H9 (cell line): Measurements from ENCODE around the gene IL33. TPM values are rescaled to one million over a fixed set of nuclear protein-coding genes. Genes with fewer than 3 reads are reported as not detected.

Experiments
- DNase-seq: peaks from one replicate; pipeline ENCODE4 v3.0.0-alpha.2; 2017
- H2AFZ ChIP-seq: one replicate; pipeline ENCODE4 v1.6.1; 2013; ENCODE audit warnings: mild to moderate bottlenecking, low read length, control low read depth, moderate library complexity
- H2AK5ac ChIP-seq: 2 replicates; pipeline ENCODE4 v1.6.1; 2013; ENCODE audit warnings: low read length, control low read depth, mixed read lengths; ENCODE audit not compliant: insufficient read length
- H2BK120ac ChIP-seq: one replicate; pipeline ENCODE4 v1.6.1; 2013; ENCODE audit warnings: low read depth, mild to moderate bottlenecking, low read length, control low read depth, inconsistent platforms; ENCODE audit not compliant: poor library complexity, severe bottlenecking
- H2BK12ac ChIP-seq: 2 replicates; pipeline ENCODE4 v1.6.1; 2013; ENCODE audit warnings: low read length, control low read depth, mixed read lengths, low read depth; ENCODE audit not compliant: insufficient read length
- H2BK15ac ChIP-seq: 2 replicates; pipeline ENCODE4 v1.6.1; 2013; ENCODE audit warnings: low read depth, low read length, control low read depth
- H2BK20ac ChIP-seq: one replicate; pipeline ENCODE4 v1.6.1; 2013; ENCODE audit warnings: low read depth, mild to moderate bottlenecking, low read length, control low read depth, inconsistent platforms; ENCODE audit not compliant: poor library complexity, severe bottlenecking
- H2BK5ac ChIP-seq: 2 replicates; pipeline ENCODE4 v1.6.1; 2013; ENCODE audit warnings: low read length, control low read depth, mixed read lengths; ENCODE audit not compliant: insufficient read length
- H3K14ac ChIP-seq: 2 replicates; pipeline ENCODE4 v1.6.1; 2013; ENCODE audit warnings: low read length, control low read depth; ENCODE audit not compliant: insufficient read depth
- H3K18ac ChIP-seq: 2 replicates; pipeline ENCODE4 v1.6.1; 2013; ENCODE audit warnings: low read depth, mild to moderate bottlenecking, mixed read lengths, low read length, control low read depth; ENCODE audit not compliant: insufficient read length
- H3K23ac ChIP-seq: 2 replicates; pipeline ENCODE4 v1.6.1; 2013; ENCODE audit warnings: low read length, control low read depth, mixed read lengths, low read depth; ENCODE audit not compliant: insufficient read length
- H3K23me2 ChIP-seq: 2 replicates; pipeline ENCODE4 v1.6.1; 2013; ENCODE audit warnings: low read depth, mild to moderate bottlenecking, mixed read lengths, low read length, control low read depth; ENCODE audit not compliant: insufficient read length, poor library complexity, severe bottlenecking
- H3K27ac ChIP-seq: 2 replicates; pipeline ENCODE4 v1.5.1; 2013; ENCODE audit warnings: low read length, control low read depth, mixed read lengths, low read depth; ENCODE audit not compliant: insufficient read length
- H3K27me3 ChIP-seq: 2 replicates; pipeline ENCODE4 v1.6.1; 2013; ENCODE audit warnings: low read length, control low read depth, inconsistent platforms; ENCODE audit not compliant: insufficient read depth
- H3K4ac ChIP-seq: 2 replicates; pipeline ENCODE4 v1.6.1; 2013; ENCODE audit warnings: low read depth, mild to moderate bottlenecking, control low read depth, inconsistent platforms, low read length, moderate library complexity
- H3K4me1 ChIP-seq: 2 replicates; pipeline ENCODE4 v1.6.1; 2013; ENCODE audit warnings: low read length, control low read depth, inconsistent platforms; ENCODE audit not compliant: insufficient read depth
- H3K4me2 ChIP-seq: 2 replicates; pipeline ENCODE4 v1.6.1; 2013; ENCODE audit warnings: low read length, control low read depth, mixed read lengths; ENCODE audit not compliant: insufficient read length, insufficient read depth
- H3K56ac ChIP-seq: 2 replicates; pipeline ENCODE4 v1.6.1; 2013; ENCODE audit warnings: low read depth, mild to moderate bottlenecking, mixed read lengths, low read length, control low read depth; ENCODE audit not compliant: insufficient read length
- H3K79me1 ChIP-seq: 2 replicates; pipeline ENCODE4 v1.6.1; 2013; ENCODE audit warnings: low read depth, mild to moderate bottlenecking, moderate library complexity, low read length, control low read depth, inconsistent platforms; ENCODE audit not compliant: insufficient read depth, poor library complexity, severe bottlenecking
- H3K79me2 ChIP-seq: 2 replicates; pipeline ENCODE4 v1.6.1; 2013; ENCODE audit warnings: low read length, control low read depth, inconsistent platforms; ENCODE audit not compliant: insufficient read depth
- H3K9ac ChIP-seq: 2 replicates; pipeline ENCODE4 v1.6.1; 2013; ENCODE audit warnings: low read length, control low read depth, mixed read lengths; ENCODE audit not compliant: insufficient read length; ENCODE audit errors: extremely low read depth
- H3K9me3 ChIP-seq: one replicate; pipeline ENCODE4 v1.6.1; 2013; ENCODE audit warnings: low read depth, low read length, inconsistent platforms; ENCODE audit not compliant: control insufficient read depth
- H3T11ph ChIP-seq: one replicate; pipeline ENCODE4 v1.6.1; 2013; ENCODE audit warnings: mild to moderate bottlenecking, low read length, control low read depth, inconsistent platforms
- H4K20me1 ChIP-seq: one replicate; pipeline ENCODE4 v1.6.1; 2013; ENCODE audit not compliant: control insufficient read depth, insufficient read length, insufficient read depth
- H4K5ac ChIP-seq: 2 replicates; pipeline ENCODE4 v1.6.1; 2013; ENCODE audit warnings: low read depth, mild to moderate bottlenecking, mixed read lengths, low read length, control low read depth; ENCODE audit not compliant: insufficient read length
- H4K8ac ChIP-seq: replicated peaks from 2 replicates; pipeline ENCODE4 v1.6.1; 2013; ENCODE audit warnings: low read length, control low read depth, mixed read lengths, low read depth; ENCODE audit not compliant: insufficient read length
- H4K91ac ChIP-seq: 2 replicates; pipeline ENCODE4 v1.6.1; 2013; ENCODE audit warnings: low read depth, mild to moderate bottlenecking, moderate library complexity, mixed read lengths, low read length, control low read depth; ENCODE audit not compliant: insufficient read length
- H3K27ac Mint-ChIP-seq, 3 experiments: 2 replicates in 2 of 3; 3 replicates in 1 of 3; pipeline ENCODE4 v1.8.0; 2020 to 2021; ENCODE audit warnings: mixed read lengths in 3 of 3, mild to moderate bottlenecking in 1 of 3, moderate library complexity in 1 of 3
- H3K27me3 Mint-ChIP-seq: 2 replicates; pipeline ENCODE4 v1.8.0; 2021; ENCODE audit warnings: low read depth, mild to moderate bottlenecking, moderate library complexity, mixed read lengths
- H3K36me3 Mint-ChIP-seq, 3 experiments: 2 replicates in 2 of 3; 3 replicates in 1 of 3; pipeline ENCODE4 v1.8.0; 2020 to 2021; ENCODE audit warnings: low read depth in 3 of 3, mixed read lengths in 3 of 3; ENCODE audit not compliant: insufficient read depth in 1 of 3
- H3K4me1 Mint-ChIP-seq, 2 experiments: 2 replicates each; pipeline ENCODE4 v1.8.0; 2020; ENCODE audit warnings: mixed read lengths in 2 of 2
- H3K4me3 Mint-ChIP-seq, 2 experiments: 2 replicates in 1 of 2; 3 replicates in 1 of 2; pipeline ENCODE4 v1.8.0; 2020 to 2021; ENCODE audit warnings: mild to moderate bottlenecking in 2 of 2, mixed read lengths in 2 of 2, moderate library complexity in 1 of 2
- H3K9me3 Mint-ChIP-seq, 2 experiments: 2 replicates in 1 of 2; 3 replicates in 1 of 2; pipeline ENCODE4 v1.8.0; 2020; ENCODE audit warnings: mild to moderate bottlenecking in 2 of 2, mixed read lengths in 2 of 2, moderate library complexity in 1 of 2
- CTCF ChIP-seq: fragments of 200-600 bp; sonication (generic); conservative IDR thresholded peaks from 3 replicates; pipeline ENCODE4 v1.8.0; 2021; ENCODE audit warnings: antibody characterized with exemption, mild to moderate bottlenecking
- WGBS: extraction: QIAGEN DNeasy Blood & Tissue Kit; methylation state at CpG from one replicate; pipeline ENCODE4 v1.1.7; 2013; ENCODE audit warnings: missing lambda C conversion rate, low lambda C conversion rate, mixed read lengths; ENCODE audit not compliant: insufficient read length; ENCODE audit errors: extremely low coverage; 5-methylcytosine and 5-hydroxymethylcytosine counted together
- total RNA-seq: library from RNA; stranded (reverse); gene quantifications from 2 replicates; pipeline ENCODE4 v1.2.1, GENCODE V29; 2021

Gene IL33
- total RNA-seq, 1 experiment from 2014 or later = not detected

- Mint-ChIP-seq H3K9me3 (peaks cover 25 to 27% of the 10 kb centered on the region in 2 experiments), H3K4me3 (no peak overlapping the region), H3K36me3 (peaks cover 3 to 18% (median 17%) of the 10 kb centered on the region in 3 experiments; a peak in 5 of 7 replicates), H3K27me3 (no peaks in the 10 kb centered on the region), H3K27ac (peak overlapping the region in 1 of 3 experiments; percentile 23; a peak in 1 of 7 replicates), H3K4me1 (peaks cover 0 to 3% of the 10 kb centered on the region in 2 experiments; a peak in 3 of 4 replicates)
- Histone ChIP-seq H3T11ph (no peak overlapping the region), H2BK5ac (no peak overlapping the region), H3K4me1 (no peaks in the 10 kb centered on the region), H3K23me2 (no peaks in the 10 kb centered on the region), H4K5ac (no peak overlapping the region), H4K8ac (no peak overlapping the region), H3K4me2 (no peak overlapping the region), H3K79me1 (no peaks in the 10 kb centered on the region), H2AK5ac (no peak overlapping the region), H2AFZ (no peak overlapping the region), H2BK12ac (no peak overlapping the region), H3K23ac (no peak overlapping the region), H2BK15ac (no peak overlapping the region), H3K56ac (no peak overlapping the region), H2BK20ac (no peak overlapping the region), H3K9ac (no peak overlapping the region), H3K27me3 (no peaks in the 10 kb centered on the region), H2BK120ac (no peak overlapping the region), H3K9me3 (peaks cover 4% of the 10 kb centered on the region), H3K4ac (no peak overlapping the region), H3K18ac (no peak overlapping the region), H4K91ac (no peak overlapping the region), H4K20me1 (no peaks in the 10 kb centered on the region), H3K14ac (no peak overlapping the region), H3K79me2 (no peaks in the 10 kb centered on the region), H3K27ac (no peak overlapping the region)
- no peak for TF ChIP-seq CTCF
- no peak for DNase-seq
- no CpG with 5 or more reads among the region's 3 CpGs for WGBS
These were observed 2.8 kb upstream of the IL33 start for GRCh38 chr9:6212722-6213375.
